SK-N-SH treated with all-trans-retinoic acid at 6 μM for 48 hours (cell line): ENCODE results near the gene CLDN15.

ENCODE experiments used
- BACH2 ChIP-seq: fragments of 250-450 bp; sonication (Bioruptor Pico); IDR thresholded peaks from 2 replicates; pipeline ENCODE4 v1.9.0; 2021; ENCODE audit warnings: mild to moderate bottlenecking, borderline replicate concordance
- GLIS3 ChIP-seq: fragments of 250-450 bp; sonication (Bioruptor Pico); IDR thresholded peaks from 2 replicates; pipeline ENCODE4 v1.5.0; 2020; ENCODE audit warnings: mild to moderate bottlenecking, moderate library complexity
- SNAI2 ChIP-seq: fragments of 250-450 bp; sonication (Bioruptor Pico); IDR thresholded peaks from 2 replicates; pipeline ENCODE4 v1.5.0; 2020; ENCODE audit warnings: mild to moderate bottlenecking, moderate library complexity
- ZFP3 ChIP-seq: fragments of 250-450 bp; sonication (Bioruptor Pico); IDR thresholded peaks from 2 replicates; pipeline ENCODE4 v1.5.0; 2020; ENCODE audit warnings: mild to moderate bottlenecking, moderate library complexity
- ZFP30 ChIP-seq: fragments of 450-650 bp; formaldehyde crosslinking; IDR thresholded peaks from 2 replicates; pipeline ENCODE4 v1.5.0; 2022; ENCODE audit warnings: mild to moderate bottlenecking, moderate library complexity
- ZNF70 ChIP-seq: fragments of 450-650 bp; formaldehyde crosslinking; IDR thresholded peaks from 2 replicates; pipeline ENCODE4 v1.5.0; 2020; ENCODE audit warnings: mild to moderate bottlenecking, moderate library complexity
- TF ChIP-seq, protein P1 (sequence below): fragments of 250-450 bp; sonication (Bioruptor Pico); IDR thresholded peaks from 2 replicates; pipeline ENCODE4 v1.5.0; 2020; ENCODE audit warnings: mild to moderate bottlenecking, moderate library complexity
- TF ChIP-seq, protein P2 (sequence below): fragments of 250-450 bp; sonication (Bioruptor Pico); IDR thresholded peaks from 2 replicates; pipeline ENCODE4 v1.8.0; 2020; ENCODE audit warnings: mild to moderate bottlenecking, moderate library complexity, borderline replicate concordance

DNA sequence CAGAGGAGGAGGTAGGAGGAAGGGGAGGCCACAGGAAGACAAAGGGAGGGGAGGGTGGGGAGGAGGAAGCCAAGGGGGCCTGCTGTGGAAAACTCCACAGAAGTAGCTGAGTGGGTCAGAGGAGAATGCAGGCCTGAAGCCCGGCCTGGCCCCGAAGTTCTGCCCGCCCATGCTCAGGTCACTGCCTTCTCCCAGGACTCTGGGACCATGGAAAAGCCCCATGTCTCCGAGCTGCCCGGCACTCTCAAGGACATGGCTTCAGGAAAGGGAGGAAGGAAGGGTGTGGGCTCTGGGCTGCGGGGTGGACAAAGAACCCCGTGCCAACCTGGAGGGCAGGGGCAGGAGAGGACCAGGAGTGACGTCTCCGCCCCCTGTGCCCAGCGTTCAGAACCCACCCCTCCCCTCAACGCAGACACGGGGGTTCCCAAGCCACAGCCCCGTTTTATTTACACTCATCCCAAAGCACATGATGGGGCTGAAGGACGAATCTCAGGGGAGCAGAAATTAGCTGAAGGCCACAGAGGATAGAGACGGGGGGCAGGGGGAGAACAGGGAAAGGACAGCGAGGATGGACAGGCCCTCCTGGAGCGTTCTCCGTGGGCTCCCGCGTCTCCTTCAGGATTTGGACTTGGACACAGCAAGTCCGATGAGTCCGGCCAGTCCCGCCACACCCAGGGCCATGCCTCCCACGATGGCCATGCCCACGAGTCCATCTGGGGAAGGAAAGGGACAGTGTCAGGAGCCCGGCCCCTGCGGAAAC lies 1.8 kb upstream of the CLDN15 start:
- TF ChIP-seq ZFP3 (CRISPR knock-in tag) (no peak), BACH2 (CRISPR knock-in tag) (no peak), ZFP30 (CRISPR knock-in tag) (no peak), ZNF70 (CRISPR knock-in tag) (no peak), SNAI2 (CRISPR knock-in tag) (no peak), GLIS3 (no peak)
- TF ChIP-seq, protein P1, sequence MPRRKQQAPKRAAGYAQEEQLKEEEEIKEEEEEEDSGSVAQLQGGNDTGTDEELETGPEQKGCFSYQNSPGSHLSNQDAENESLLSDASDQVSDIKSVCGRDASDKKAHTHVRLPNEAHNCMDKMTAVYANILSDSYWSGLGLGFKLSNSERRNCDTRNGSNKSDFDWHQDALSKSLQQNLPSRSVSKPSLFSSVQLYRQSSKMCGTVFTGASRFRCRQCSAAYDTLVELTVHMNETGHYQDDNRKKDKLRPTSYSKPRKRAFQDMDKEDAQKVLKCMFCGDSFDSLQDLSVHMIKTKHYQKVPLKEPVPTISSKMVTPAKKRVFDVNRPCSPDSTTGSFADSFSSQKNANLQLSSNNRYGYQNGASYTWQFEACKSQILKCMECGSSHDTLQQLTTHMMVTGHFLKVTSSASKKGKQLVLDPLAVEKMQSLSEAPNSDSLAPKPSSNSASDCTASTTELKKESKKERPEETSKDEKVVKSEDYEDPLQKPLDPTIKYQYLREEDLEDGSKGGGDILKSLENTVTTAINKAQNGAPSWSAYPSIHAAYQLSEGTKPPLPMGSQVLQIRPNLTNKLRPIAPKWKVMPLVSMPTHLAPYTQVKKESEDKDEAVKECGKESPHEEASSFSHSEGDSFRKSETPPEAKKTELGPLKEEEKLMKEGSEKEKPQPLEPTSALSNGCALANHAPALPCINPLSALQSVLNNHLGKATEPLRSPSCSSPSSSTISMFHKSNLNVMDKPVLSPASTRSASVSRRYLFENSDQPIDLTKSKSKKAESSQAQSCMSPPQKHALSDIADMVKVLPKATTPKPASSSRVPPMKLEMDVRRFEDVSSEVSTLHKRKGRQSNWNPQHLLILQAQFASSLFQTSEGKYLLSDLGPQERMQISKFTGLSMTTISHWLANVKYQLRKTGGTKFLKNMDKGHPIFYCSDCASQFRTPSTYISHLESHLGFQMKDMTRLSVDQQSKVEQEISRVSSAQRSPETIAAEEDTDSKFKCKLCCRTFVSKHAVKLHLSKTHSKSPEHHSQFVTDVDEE (CRISPR knock-in tag): no peak
- TF ChIP-seq, protein P2, sequence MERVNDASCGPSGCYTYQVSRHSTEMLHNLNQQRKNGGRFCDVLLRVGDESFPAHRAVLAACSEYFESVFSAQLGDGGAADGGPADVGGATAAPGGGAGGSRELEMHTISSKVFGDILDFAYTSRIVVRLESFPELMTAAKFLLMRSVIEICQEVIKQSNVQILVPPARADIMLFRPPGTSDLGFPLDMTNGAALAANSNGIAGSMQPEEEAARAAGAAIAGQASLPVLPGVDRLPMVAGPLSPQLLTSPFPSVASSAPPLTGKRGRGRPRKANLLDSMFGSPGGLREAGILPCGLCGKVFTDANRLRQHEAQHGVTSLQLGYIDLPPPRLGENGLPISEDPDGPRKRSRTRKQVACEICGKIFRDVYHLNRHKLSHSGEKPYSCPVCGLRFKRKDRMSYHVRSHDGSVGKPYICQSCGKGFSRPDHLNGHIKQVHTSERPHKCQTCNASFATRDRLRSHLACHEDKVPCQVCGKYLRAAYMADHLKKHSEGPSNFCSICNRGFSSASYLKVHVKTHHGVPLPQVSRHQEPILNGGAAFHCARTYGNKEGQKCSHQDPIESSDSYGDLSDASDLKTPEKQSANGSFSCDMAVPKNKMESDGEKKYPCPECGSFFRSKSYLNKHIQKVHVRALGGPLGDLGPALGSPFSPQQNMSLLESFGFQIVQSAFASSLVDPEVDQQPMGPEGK (CRISPR knock-in tag): no peak
